SKM-1 (cell line): Measurements from ENCODE around the gene STARD8.
"Not testable (repeated sequence)": the region's sequence is repeated elsewhere in the genome, so short reads cannot be mapped to it uniquely, and the experiment has no call there.

ENCODE experiments used
- DNase-seq: peaks from one replicate; lab custom pipeline; 2025; ENCODE audit not compliant: unreplicated experiment; lab: John Stamatoyannopoulos, UW

STARD8 gene

GRCh38 chrX:68656473-68656872, 9.0 kb downstream of the STARD8 start:
- DNase-seq = not testable (repeated sequence)

- DNase-seq = no peak
These were observed 11.1 kb downstream of the STARD8 start for GRCh38 chrX:68658530-68658929.

GRCh38 chrX:68659385-68659784, 11.9 kb downstream of the STARD8 start:
- DNase-seq = no peak

GRCh38 chrX:68659786-68660185, 12.3 kb downstream of the STARD8 start:
- no peak for DNase-seq

GRCh38 chrX:68660746-68661145, 13.3 kb downstream of the STARD8 start:
- DNase-seq = no peak

- DNase-seq = no peak
These were observed 18.0 kb downstream of the STARD8 start for GRCh38 chrX:68665502-68665901.

- no peak for DNase-seq
These were observed 19.1 kb downstream of the STARD8 start for GRCh38 chrX:68666580-68666979.

GRCh38 chrX:68669094-68669860, 21.8 kb downstream of the STARD8 start:
- no peak for DNase-seq

GRCh38 chrX:68669871-68670270, 22.4 kb downstream of the STARD8 start:
- DNase-seq = no peak

GRCh38 chrX:68671221-68671620, 23.8 kb downstream of the STARD8 start:
- no peak for DNase-seq

- no peak for DNase-seq
These were observed 25.3 kb downstream of the STARD8 start for GRCh38 chrX:68672581-68673318.

- DNase-seq = no peak
These were observed 28.1 kb downstream of the STARD8 start for GRCh38 chrX:68675571-68675970.

- DNase-seq = no peak
These were observed 28.9 kb downstream of the STARD8 start for GRCh38 chrX:68676335-68676734.

- no peak for DNase-seq
These were observed 30.5 kb downstream of the STARD8 start for GRCh38 chrX:68677998-68678397.

- no peak for DNase-seq
These were observed 34.0 kb downstream of the STARD8 start for GRCh38 chrX:68681443-68681941.

- no peak for DNase-seq
These were observed 35.3 kb downstream of the STARD8 start for GRCh38 chrX:68682790-68683189.

- no peak for DNase-seq
These were observed 36.1 kb downstream of the STARD8 start for GRCh38 chrX:68683580-68683979.

- peak; percentile 14 for DNase-seq
These were observed 36.9 kb downstream of the STARD8 start for GRCh38 chrX:68684291-68684918.

GRCh38 chrX:68684919-68685304, 37.4 kb downstream of the STARD8 start:
- no peak for DNase-seq

- peak; percentile 27 for DNase-seq
These were observed 38.2 kb downstream of the STARD8 start for GRCh38 chrX:68685685-68686084.

GRCh38 chrX:68686097-68686977, 38.9 kb downstream of the STARD8 start:
- DNase-seq = peak; percentile 13
